Hematopoietic multipotent progenitor cell treated with erythropoietin and hydrocortisone succinate and interleukin-3 and kit ligand, for 15 days (in vitro differentiated cells): Measurements from ENCODE around the gene INPP4B.

ENCODE experiments used
- DNase-seq: peaks from one replicate; pipeline ENCODE4 v3.0.0-alpha.2; 2015; ENCODE audit warnings: low spot score

INPP4B gene

DNA sequence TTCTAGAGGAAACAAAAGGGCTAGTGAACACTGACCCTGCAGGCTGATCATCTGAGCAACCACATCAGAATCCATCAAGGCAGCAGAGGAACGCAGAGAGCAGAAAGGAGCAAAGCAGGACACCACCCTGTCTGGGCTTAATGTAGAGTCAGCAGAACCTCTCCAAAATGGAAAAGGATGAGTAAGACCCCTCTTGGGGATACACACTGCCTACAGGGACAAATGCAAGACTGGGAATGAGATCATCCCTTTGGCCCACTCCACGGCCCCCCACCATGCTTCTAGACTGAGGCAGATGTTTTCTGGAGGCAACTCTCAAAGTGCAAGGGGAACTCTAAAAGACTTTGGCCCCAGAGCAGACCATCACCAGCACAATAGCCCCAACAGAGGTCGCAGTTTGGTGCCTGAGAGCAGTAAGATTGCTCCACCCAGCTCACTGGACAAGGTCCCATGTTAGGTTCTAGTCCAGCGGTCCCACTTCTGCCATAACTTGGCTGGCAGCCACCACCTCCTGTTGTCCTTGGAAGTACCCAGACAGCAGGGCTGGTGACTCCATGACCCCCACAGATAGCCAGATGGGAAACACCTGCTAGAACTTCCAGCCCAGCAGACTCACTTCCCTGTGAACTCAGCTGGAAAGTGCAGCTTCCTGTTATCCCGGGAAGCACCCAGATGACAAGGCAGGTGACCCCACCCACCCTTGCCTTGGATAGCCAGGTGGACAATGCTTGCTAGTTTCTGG lies 372.7 kb downstream of the INPP4B start:
- DNase-seq: no peak

DNA sequence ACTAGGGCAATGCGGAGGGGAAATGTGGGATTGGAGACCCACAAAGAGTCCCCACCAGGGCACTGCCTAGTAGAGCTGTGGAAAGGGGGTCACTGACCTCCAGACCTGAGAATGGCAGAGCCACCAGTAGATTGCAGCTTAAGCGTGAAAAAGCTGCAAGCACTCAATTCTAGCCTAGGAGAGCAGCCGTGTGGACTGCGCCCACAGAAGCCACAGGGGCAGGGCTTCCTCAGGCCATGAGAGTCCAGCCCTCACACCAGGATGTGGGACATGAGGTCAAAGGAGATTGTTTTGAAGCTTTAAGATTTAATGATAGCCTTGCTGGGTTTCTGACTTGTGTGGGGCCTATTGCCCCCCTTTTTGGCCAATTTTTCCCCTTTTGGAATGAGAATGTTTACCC lies 379.0 kb downstream of the INPP4B start:
- no peak for DNase-seq

DNA sequence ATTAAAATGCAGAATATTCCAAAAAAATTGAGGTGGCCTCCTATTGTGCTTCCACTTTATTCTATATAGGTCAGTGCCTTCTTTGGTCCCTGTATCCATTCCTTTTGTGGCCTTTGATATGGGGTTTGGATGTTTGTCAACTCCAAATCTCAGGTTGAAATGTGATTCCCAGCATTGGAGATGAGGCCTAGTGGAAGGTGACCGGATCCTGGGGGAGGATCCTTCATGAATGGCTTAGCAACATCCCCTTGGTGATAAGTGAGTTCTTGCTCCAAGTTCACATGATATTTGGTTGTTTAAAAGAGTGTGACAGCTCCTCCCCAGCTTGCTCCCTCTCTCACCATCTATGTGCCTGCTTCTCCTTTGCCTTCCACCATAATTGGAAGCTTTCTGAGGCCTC lies 380.6 kb downstream of the INPP4B start:
- no peak for DNase-seq

DNA sequence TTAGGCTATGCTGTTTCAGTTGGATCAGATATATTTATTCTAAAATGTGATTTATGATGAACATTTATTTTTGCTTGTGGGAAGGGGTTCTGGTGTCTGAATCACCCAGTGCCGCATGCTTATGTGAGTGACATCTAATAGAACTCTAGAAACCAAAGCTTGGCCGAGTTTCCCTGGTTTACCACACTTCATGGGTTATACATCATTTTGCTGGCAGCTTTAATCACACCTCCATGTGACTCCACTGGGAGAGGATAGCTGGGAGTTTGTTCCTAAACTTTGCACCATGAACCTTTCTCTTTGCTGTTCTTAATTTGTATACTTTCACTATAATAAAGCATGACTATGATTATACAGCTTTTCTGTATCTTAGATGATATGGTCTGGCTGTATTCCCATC lies 382.9 kb downstream of the INPP4B start:
- no peak for DNase-seq

DNA sequence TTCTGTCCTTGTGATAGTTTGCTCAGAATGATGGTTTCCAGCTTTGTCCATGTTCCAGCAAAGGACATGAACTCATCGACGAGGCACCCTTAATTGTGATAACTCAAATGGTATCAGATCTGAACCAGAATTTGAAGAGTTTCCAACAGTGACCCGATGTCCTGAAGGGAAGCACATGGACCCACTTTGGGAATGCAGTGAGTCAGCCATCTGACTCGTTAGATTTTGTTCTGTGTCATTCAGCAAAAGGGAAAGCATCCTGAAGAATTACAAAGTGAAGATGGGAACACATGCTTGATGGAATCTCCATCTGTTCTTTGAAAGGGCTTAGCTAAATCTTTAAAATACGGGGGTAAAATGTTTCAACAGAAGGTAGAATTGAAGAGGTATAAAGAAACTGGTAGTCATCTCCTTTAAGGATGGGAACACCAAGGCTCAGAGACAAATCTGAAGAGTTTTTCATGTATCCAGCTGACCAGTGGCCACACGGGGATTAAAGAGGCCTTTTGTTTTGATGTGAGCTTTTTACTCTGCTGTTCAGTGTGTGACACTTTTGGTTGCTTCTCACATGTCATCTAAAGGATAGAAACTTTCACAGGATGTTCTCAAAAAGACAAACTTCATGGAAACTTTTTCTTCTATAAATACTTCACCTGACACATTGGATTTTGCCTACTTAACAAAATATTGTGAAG lies 393.8 kb downstream of the INPP4B start:
- no peak for DNase-seq

DNA sequence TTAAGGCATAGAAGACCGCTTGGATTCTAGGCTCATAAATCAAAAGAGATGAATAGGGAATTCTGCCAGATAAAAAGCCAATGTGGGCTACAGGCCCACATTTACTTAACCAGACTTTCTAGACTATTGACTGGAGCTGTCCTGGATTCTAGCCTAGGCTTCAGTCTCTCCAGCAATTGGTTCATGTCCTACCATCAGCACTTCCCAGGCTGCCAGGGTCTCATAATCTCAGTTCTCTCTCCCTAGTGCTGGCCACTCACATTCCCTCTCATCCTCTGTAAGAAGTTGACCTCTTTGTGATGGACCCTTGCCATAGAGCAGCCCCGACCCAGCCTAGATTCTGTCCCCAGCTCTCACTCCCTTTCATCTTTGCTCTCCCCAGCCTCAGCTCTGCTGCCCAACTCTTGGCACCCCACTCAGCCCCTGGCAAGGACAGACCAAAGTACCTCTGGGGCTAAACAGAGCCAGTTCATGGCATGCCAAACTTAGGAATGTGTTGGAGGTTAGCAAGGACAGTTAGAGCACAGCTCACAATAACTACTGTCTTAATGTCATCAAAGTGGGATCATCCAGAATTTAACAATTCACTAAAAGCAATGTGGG lies 396.2 kb downstream of the INPP4B start:
- no peak for DNase-seq

DNA sequence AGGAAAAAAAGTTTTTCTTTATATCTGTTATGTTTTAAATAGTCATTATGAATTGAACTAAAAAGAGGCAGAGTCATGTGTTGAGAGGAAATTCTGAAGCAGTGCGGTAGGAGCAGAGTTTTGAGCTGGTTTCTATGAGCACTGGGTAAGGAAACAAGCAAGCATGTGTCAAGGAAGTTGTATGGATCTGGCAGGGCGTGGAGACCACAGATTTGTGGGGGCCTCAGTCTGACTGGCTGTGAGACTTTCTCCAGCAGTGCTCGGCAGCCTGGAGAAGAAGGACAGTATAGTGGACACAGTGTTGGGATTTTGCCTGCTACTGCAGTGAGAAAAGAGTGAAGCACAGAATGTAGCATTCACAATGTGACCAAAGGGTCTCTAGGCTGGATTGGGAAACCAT lies 399.1 kb downstream of the INPP4B start:
- no peak for DNase-seq

DNA sequence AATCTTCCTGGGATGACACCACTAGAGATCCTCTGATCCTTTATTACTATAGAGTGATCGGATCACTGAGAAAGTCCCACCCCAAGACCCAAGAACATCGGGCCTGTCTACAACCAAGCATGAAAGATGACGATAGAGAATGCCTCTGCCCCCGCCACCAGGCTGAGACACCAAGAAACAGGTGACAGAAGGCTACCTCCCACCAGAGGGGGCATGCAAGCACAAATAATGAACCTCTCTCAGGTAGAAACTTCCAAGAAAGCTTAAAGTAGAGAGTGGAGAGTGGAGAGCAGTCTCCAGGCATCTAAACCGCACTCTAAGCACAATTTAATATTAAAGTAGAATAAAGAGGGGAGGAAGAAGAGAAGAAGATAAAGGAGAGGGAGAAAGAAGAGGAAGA lies 402.6 kb downstream of the INPP4B start:
- no peak for DNase-seq

DNA sequence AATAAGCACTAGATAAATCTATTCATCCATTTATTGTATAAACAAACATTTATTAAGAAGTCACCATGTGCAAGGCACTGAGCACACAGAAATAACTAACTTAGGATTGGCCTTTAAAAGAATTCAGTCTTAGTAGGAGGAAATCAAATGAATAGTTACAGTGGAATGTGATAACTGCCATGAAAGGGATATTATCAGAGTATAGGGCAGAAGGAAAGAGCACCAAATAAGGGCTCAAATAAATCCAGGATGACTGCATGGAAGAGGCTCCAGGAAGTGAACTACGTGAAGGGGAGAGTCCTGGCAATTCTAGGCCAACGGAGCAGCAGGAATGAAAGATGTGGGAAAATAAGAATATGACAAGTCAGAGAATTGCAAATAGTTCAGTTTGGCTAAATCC lies 406.0 kb downstream of the INPP4B start:
- no peak for DNase-seq

DNA sequence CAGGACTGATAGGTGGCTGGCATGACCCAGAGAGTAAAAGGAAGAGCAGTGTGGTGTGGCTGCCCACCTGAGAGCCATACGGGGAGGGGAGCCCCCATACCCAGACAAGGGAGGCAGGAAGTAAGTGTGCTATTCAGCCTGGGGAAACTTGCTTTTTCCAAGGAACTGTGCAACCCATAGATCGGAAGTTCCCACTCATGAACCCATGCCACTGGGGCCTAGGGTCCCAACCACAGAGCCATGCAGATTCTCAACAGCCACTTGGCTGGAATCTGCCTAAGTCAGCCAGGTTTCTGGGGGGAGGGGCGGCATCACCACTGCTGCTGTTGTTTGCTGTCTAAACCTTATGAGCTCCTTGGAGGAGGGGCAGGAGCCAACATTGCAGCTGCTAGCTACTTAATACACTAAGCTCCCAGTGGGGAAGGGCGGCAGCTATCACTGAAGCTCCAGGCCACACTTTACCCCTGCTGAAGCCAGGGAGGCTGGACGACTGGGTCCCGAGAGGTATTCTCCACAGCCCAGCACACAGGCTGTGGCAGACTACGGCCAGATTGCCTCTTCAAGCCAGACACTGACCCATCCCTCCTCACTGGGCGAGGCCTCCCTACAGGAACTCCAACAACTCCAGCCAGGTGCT lies 410.4 kb downstream of the INPP4B start:
- DNase-seq: no peak

DNA sequence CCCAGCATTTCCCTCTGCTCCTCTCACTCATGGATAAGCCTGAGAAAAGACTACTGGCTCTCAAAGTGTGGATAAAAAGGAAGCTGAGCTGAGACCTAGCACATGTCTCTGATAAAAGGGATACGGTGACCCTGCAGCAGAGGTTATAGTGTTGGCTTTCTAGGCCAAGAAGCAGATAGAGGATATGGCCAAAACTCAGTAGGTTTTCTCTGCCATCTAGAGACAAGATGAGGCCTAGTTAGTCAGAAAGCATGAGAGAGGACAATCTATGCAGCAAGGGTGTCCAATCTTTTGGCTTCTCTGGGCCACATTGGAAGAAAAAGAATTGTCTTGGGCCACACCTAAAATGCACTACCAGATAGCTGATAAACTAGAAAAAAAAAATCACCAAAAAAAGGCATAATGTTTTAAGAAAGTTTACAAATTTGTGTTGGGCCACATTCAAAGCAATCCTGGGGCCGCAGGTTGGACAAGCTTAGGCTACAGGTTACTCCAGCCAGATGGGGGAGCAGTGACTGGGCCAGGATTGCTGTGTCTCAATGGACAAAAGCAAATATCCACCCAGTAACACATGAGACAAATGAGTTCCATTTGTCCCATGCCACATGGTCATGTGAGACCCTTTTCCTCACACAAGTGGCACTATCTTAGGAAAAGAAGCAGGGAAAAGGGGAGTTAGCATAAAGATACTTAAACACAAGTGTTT lies 411.4 kb downstream of the INPP4B start:
- DNase-seq: no peak

DNA sequence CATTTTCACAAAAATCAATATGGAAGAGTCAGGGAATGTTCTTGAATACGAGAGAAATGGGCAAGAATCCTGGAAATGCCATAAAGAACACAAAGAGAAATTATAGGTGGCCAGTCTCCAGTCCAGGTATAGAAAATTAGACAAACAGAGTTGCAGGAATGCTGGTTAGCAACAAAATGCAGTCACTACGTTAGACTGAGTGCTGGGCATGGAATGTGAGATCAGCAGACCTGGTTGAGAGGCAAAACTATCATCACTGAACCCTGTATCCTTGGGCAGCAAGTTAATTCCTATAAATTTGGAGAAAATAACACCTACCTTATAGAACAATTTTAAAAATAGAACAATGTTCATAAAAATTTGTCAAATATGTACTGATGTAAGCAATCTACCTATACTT lies 417.4 kb downstream of the INPP4B start:
- no peak for DNase-seq

DNA sequence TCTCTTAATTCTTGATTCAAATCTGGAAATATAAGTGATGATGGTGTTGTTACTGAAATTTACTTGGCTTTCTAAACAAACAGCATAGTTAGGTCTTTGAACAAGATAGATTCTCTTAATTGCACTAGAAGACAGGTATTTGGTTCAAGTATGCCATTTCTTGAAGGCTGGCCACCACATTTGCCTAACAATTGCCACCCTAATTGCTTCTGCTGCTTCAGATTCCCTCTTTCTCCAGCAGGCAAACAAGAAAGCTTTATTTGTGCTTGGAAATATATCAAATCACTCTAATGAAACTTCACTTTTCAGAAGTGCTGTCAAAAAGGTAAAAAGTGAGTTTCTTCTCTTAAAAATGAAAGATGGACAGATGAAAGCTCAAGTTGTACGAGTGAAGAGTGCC lies 418.6 kb downstream of the INPP4B start:
- no peak for DNase-seq

DNA sequence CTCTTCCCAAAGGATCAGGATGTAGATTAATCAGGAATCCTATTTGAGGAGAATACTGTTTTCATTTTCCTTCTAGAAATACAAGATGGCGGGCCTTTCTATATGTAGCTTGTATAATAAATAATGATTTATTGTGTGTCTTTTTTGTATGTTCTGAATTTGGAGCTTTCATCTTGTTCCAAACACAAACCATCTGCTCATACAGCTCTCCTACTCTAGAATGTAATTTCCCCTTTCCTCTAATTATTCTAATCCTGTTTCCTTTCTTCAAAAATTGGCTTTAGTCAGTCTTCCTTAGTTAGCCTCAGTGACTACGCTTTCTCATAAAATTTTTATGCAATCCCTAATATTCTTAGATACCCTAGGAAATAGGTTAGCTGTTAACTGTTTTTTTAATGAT lies 422.2 kb downstream of the INPP4B start:
- no peak for DNase-seq

DNA sequence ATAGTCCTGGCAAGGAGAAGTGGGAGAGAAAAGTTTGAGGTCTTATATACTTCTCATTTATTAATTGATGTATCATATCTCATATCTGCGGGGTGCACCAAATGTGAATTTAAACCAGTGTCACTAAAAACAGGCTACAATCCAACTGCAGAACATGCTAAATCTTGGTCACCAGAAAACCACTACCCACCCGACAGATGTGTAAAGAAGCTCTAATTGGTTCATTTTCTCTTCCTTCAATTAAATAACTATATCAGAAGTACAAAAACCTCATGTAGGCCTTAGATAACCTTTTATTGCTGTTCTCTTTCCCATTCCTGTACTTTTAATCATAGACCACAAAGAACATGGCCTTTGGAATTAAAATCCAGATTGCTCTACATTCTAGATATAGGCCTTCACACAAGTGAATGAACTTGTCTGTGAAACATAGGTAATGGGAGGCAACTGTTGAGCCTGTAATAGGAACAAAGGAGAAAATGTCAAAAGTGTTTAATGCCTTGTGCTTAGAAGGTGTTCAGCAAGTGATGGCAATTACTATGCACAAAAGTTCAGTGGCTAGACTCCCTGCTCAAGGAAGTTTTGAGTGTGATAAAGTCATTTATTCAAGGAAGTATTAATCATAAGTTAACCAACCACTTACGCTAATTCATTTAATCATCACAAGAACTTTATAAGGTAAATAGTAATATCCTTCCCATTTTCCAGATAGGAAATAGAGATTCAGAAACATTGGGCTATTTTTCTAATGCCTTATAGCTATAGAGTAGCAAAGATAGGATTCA lies 425.6 kb downstream of the INPP4B start:
- no peak for DNase-seq

DNA sequence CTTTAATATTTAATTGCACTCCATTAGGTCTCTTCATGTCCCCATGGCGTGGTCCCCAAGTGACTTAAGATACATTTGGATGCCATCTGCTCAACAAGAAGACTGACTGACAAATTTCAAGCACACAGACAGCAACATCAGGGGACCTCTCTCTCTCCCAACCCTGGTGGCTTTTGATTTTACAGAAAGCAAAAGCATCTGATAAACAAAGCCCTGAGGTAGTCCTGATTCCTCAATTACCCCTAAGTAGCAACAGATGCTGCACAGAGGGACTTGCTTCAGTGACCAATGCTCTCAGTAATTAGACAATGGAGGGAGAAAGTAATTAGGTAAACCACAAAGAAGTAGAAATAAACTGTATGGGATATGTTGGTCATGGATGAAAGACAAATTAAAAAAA lies 426.4 kb downstream of the INPP4B start:
- no peak for DNase-seq

DNA sequence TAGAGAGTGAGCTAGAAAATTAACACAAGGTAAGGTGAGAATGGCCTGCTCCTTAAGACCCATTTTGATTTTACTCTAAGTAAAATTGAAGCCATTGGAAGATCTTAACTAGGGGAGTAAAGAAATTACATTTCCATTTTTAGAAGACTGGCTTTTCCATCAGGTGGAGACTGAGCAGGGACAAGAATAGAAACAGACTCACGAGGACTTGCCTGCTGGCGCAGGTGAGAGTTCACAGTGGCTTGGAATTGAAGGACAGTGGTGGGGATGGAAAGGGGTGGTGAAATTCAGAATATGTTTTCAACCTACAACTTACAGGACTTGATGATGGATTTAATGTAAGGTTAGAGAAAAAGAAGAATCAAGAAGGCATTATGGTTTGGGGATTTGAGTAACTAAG lies 427.4 kb downstream of the INPP4B start:
- no peak for DNase-seq

DNA sequence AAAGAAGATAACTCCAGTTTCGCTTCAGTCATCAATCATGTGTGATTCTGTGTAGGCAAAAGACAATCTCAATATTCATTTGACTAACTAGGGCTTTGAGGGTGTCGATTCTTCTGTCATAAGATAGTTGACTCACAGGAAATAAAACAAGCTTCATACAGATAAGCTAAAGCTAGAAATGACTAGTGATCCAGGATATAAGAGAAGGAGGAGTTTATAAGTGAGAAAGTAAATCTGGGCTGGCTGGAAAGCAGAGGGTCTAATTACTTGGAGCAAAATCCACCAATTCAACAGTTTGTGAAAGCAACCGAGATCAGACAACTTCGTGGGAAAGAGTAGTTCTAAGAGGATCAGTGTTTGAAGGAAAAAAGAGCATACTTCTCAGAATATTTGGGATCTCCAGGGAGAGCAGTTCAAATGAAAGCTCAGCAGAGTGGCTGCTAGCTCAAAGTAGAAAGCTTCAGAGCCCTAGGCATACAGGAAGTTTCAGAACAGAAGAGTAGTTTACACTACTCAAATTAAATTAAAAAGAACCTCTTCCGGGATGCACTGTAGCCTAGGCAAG lies 429.3 kb downstream of the INPP4B start:
- DNase-seq: no peak

DNA sequence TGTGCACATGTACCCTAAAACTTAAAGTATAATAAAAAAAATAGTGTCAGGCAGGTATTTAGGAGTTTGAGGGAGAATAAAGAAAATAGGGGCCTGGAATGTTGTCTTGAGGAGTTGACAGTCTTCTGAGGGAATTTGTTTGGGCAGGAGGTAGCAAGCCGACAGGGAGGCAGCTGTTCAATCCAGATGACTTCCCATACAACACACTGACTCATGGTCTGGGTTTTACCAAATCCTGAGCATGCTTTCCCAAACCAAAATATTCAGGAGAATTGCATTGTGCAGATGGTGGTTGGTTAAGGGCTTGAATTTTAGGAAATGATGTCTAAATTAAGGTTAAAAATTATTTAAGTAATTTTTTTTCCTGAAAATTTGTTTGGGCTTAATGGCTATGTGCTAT lies 430.0 kb downstream of the INPP4B start:
- no peak for DNase-seq

DNA sequence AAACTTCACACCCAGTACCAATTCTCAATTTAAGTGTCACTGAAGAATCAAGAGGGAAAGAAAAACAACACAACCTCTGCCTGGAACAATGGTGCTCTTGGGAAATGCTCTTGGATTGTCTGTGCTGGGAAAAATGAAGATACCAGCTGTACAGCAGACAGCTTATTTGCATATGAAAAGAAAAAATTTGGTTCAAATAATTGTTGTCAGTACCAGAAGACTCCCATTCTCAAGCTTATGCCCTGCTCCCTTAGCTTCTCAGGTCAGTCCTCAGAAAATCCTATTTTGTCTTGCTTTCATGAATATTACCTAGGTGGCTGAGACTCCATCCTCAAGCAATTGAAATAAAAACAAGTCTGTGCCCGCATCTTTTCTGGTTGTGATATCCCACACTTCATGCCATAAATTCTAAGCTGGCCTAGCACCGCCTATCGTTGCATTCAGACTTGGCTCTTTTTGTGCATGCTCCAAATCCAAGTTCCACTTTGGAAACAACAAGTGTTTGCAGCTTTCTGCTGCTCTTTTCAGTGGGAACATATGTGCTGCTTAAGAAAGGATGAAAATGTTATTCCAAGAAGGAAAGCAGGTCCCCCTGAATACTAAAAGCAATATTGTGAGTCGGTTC lies 431.6 kb downstream of the INPP4B start:
- no peak for DNase-seq

DNA sequence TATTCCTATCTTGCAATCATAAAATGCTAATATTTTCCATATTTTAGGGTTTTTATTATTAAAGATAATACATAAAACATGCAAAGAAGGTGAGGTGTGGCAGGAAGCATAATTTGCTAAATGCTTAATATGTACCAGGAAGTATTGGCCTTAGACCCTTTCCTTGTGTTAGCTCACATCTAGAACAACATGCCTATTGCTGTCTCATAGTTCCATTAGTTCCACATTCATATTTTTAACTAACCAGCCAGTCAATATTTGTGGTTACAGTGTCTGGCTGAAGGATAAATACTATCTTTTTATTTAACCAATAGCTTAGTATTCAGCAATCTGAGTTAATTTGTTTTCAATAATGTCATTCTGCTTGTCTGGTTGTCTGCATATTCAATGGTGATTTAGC lies 432.6 kb downstream of the INPP4B start:
- no peak for DNase-seq
